GM23338 (cell line): Measurements from ENCODE around the gene TRH. TPM values are rescaled to one million over a fixed set of nuclear protein-coding genes. Genes with fewer than 3 reads are reported as not detected.

Experiments used
- ATAC-seq: fragments of 200-7000 bp; cut with Tn5 transposase; 3 replicates; pipeline ENCODE4 v1.9.1; 2020
- DNase-seq: peaks from one replicate; pipeline ENCODE4 v3.0.0-alpha.2; 2015; ENCODE audit warnings: low spot score
- H2AFZ ChIP-seq: fragments of 200-600 bp; sonication (generic); 2 replicates; pipeline ENCODE4 v1.8.0; 2016; ENCODE audit warnings: antibody characterized with exemption, mild to moderate bottlenecking, moderate library complexity
- H3F3A ChIP-seq: fragments of 200-600 bp; sonication (generic); replicated peaks from 2 replicates; pipeline ENCODE4 v1.8.0; 2017; ENCODE audit warnings: antibody characterized with exemption, mixed run types, low read depth
- H3K27ac ChIP-seq: fragments of 200-600 bp; sonication (generic); 2 replicates; pipeline ENCODE4 v1.6.1; 2016; ENCODE audit warnings: low read depth
- H3K27me3 ChIP-seq: fragments of 200-600 bp; sonication (generic); 2 replicates; pipeline ENCODE4 v1.8.0; 2016; ENCODE audit warnings: mild to moderate bottlenecking, mixed run types, moderate library complexity; ENCODE audit not compliant: insufficient read depth
- H3K36me3 ChIP-seq: fragments of 200-600 bp; sonication (generic); 2 replicates; pipeline ENCODE4 v1.8.0; 2016; ENCODE audit warnings: mild to moderate bottlenecking; ENCODE audit not compliant: insufficient read depth
- H3K4me1 ChIP-seq: fragments of 200-600 bp; sonication (generic); 2 replicates; pipeline ENCODE4 v1.8.0; 2016; ENCODE audit warnings: mild to moderate bottlenecking, moderate library complexity; ENCODE audit not compliant: insufficient read depth
- H3K4me2 ChIP-seq: fragments of 200-600 bp; sonication (generic); 2 replicates; pipeline ENCODE4 v1.7.1; 2017; ENCODE audit warnings: mixed run types
- H3K4me3 ChIP-seq: fragments of 200-600 bp; sonication (generic); 2 replicates; pipeline ENCODE4 v1.6.1; 2016; ENCODE audit warnings: mixed run types
- H3K79me2 ChIP-seq: fragments of 200-600 bp; sonication (generic); replicated peaks from 2 replicates; pipeline ENCODE4 v1.8.0; 2017; ENCODE audit warnings: mild to moderate bottlenecking; ENCODE audit not compliant: insufficient read depth
- H3K9me2 ChIP-seq: fragments of 200-600 bp; sonication (generic); 2 replicates; pipeline ENCODE4 v1.8.0; 2017; ENCODE audit not compliant: insufficient read depth
- H4K20me1 ChIP-seq: fragments of 200-600 bp; sonication (generic); replicated peaks from 2 replicates; pipeline ENCODE4 v1.8.0; 2017; ENCODE audit warnings: mild to moderate bottlenecking; ENCODE audit not compliant: insufficient read depth
- H3K27ac Mint-ChIP-seq: 2 replicates; pipeline ENCODE4 v1.8.0; 2020; ENCODE audit warnings: inconsistent platforms, mild to moderate bottlenecking, moderate library complexity, mixed read lengths
- H3K27me3 Mint-ChIP-seq: 3 replicates; pipeline ENCODE4 v1.8.0; 2022; ENCODE audit warnings: low read depth, mild to moderate bottlenecking, moderate library complexity, mixed read lengths, inconsistent platforms; ENCODE audit not compliant: insufficient read depth, poor library complexity
- H3K36me3 Mint-ChIP-seq: 3 replicates; pipeline ENCODE4 v1.8.0; 2021; ENCODE audit warnings: low read depth, mild to moderate bottlenecking, inconsistent platforms, moderate library complexity, mixed read lengths
- H3K4me1 Mint-ChIP-seq: 3 replicates; pipeline ENCODE4 v1.8.0; 2020; ENCODE audit warnings: mild to moderate bottlenecking, inconsistent platforms, mixed read lengths
- H3K4me3 Mint-ChIP-seq: 3 replicates; pipeline ENCODE4 v1.8.0; 2021; ENCODE audit warnings: moderate library complexity, mild to moderate bottlenecking, inconsistent platforms, mixed read lengths
- H3K9me3 Mint-ChIP-seq: 3 replicates; pipeline ENCODE4 v1.8.0; 2020; ENCODE audit warnings: moderate library complexity, mild to moderate bottlenecking, inconsistent platforms, mixed read lengths
- CTCF ChIP-seq, 2 experiments: fragments of 200-600 bp in 1 of 2; sonication (generic) in 1 of 2; conservative IDR thresholded peaks; 2 replicates each; pipeline versions ENCODE4 v1.5.1 to v1.6.1; 2016 to 2017; ENCODE audit warnings: antibody characterized with exemption in 2 of 2, low read depth in 2 of 2, mild to moderate bottlenecking in 2 of 2, moderate library complexity in 1 of 2
- EZH2 ChIP-seq: fragments of 200-600 bp; sonication (generic); IDR thresholded peaks from one replicate; pipeline ENCODE4 v1.8.0; 2017; ENCODE audit warnings: antibody characterized with exemption, mild to moderate bottlenecking, low read depth; ENCODE audit not compliant: unreplicated experiment
- EZH2phosphoT487 ChIP-seq: fragments of 200-600 bp; sonication (generic); IDR thresholded peaks from one replicate; pipeline ENCODE4 v1.8.1; 2018; ENCODE audit warnings: antibody characterized with exemption; ENCODE audit not compliant: unreplicated experiment
- JUNB ChIP-seq: IDR thresholded peaks from one replicate; pipeline ENCODE4 v1.6.1; 2016; ENCODE audit warnings: antibody characterized with exemption; ENCODE audit not compliant: unreplicated experiment
- NANOG ChIP-seq: IDR thresholded peaks from 2 replicates; pipeline ENCODE4 v1.6.1; 2016; ENCODE audit warnings: antibody characterized with exemption, borderline replicate concordance
- POLR2AphosphoS5 ChIP-seq: IDR thresholded peaks from 2 replicates; pipeline ENCODE4 v1.6.1; 2016; ENCODE audit warnings: antibody characterized with exemption, low read depth
- REST ChIP-seq: IDR thresholded peaks from one replicate; pipeline ENCODE4 v1.6.1; 2018; ENCODE audit warnings: antibody characterized with exemption; ENCODE audit not compliant: unreplicated experiment
- ZNF462 ChIP-seq: fragments of 250-450 bp; sonication (Bioruptor Pico); IDR thresholded peaks from 2 replicates; pipeline ENCODE4 v1.5.0; 2020; ENCODE audit warnings: mild to moderate bottlenecking, moderate library complexity
- polyA plus RNA-seq: library from polyadenylated mRNA; unstranded; fragments of >200 nt; fragmentation: Nextera tagmentation; extraction: Ambion mirVana; gene quantifications from 2 replicates; pipeline ENCODE4 v1.2.1, GENCODE V29; 2016
- total RNA-seq: library from RNA; depleted of rRNA; stranded (reverse); fragments of >200 nt; shearing (Covaris generic); gene quantifications from 2 replicates; pipeline ENCODE4 v1.2.3, GENCODE V29; 2014

The TRH gene
- total and polyA plus RNA-seq, 2 experiments from 2014 or later: 0.28 TPM; not detected in 1

DNA sequence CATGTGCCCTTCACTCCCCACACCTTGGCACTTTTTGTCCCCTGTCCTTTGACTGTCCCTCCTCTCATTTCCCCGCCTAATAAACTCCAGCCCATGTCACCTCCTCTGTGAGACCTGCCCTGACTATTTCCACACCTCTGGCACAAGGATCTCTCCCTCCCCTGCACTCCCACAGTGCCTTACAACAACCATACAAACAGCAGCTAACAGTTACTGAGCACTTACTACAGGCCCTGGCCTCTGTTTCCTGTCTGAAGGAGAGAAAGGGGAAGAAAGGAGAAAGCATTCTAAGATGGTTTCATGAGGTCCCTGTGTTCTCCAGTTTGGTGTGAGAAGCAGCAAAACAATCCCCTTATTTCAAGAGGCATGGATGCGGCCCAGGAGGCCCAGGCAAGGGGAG, 20.0 kb upstream of the TRH start (continued):
- TF ChIP-seq ZNF462 (CRISPR knock-in tag) (no peak), JUNB (no peak)

DNA sequence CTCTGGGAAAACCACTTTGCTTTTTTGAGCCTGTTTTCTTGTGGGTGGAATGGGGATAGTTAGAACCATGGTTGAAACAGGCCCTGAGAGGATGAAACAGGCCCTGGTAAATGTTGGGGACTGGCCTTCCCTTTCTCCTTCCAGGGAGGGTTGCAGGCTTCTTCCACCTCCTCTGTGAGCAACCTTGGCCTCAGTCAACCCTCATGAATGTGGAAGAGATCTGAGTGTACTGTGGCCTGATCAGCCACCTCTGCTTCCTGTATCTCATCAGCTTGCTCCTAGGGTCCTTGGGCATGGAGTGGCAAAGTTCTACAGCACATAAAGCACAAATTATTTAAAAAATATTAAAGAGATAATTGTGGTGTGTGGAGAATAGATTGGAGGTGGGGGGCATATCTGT, 17.6 kb upstream of the TRH start:
- no peaks in the 10 kb centered on the region for H3K4me1 ChIP-seq
- Mint-ChIP-seq H3K36me3 (no peaks in the 10 kb centered on the region), H3K4me1 (peaks cover 2% of the 10 kb centered on the region; the same call in 1 of the 3 replicates), H3K4me3 (no peak overlapping the region), H3K9me3 (no peaks in the 10 kb centered on the region; the same call in 2 of the 3 replicates), H3K27me3 (peaks cover 18% of the 10 kb centered on the region), H3K27ac (no peak overlapping the region)
- H3K36me3 ChIP-seq: no peaks in the 10 kb centered on the region
- H3K27me3 ChIP-seq: peaks cover 5% of the 10 kb centered on the region; the same call in 1 of the 2 replicates
- no peak overlapping the region for H3K4me3 ChIP-seq
- no peaks in the 10 kb centered on the region for H3F3A ChIP-seq
- H3K27ac ChIP-seq: no peak overlapping the region
- H3K79me2 ChIP-seq: no peaks in the 10 kb centered on the region
- no peak overlapping the region for H3K4me2 ChIP-seq
- no peaks in the 10 kb centered on the region for H3K9me2 ChIP-seq
- no peak for DNase-seq
- H4K20me1 ChIP-seq: no peaks in the 10 kb centered on the region; the same call in 1 of the 2 replicates
- no peak overlapping the region for H2AFZ ChIP-seq
- no peak for ATAC-seq
- TF ChIP-seq NANOG (no peak), CTCF (conservative IDR thresholded peaks at IDR 0.05; ENCODE audit: low read depth in 2 of 2) (no peak), EZH2phosphoT487 (no peak), REST (no peak), POLR2AphosphoS5 (no peak), EZH2 (no peak)
